ENCODE data around the gene SELENOH. TPM values are rescaled to one million over a fixed set of nuclear protein-coding genes. Genes with fewer than 3 reads are reported as not detected.

The SELENOH gene
- polyA plus RNA-seq, 1 donor (not counting 4 experiments of a cell fraction or from before 2014, with no cell fraction given): 88.2 TPM

DNA sequence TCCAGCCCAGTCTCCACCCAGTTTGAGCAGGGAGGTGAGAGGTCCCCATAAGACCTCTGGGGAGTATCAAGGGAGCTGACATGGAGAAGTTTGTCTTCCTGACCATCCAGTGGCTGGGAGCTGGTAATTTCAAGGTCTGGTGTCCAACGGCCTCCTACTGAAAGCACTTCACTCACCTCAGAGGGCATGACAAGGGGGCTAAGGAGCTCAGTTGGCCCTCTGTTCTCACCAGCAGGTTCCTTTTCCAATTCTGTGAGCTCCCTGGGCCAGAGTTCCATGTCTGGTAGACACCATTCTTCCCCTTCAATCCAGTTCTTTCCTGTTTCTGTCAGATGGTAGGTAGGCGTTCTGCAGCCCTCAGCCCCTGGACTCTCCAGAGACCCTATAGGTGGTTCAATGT lies 3.1 kb downstream of the SELENOH start:
- Histone ChIP-seq H3K9me3 (ENCODE audit: control insufficient read depth, low read depth, low read length) (no peaks in the 10 kb centered on the region), H3K9ac (ENCODE audit: control insufficient read depth, extremely low read depth, insufficient read depth, low read length) (no peak overlapping the region), H3K4me1 (ENCODE audit: control insufficient read depth, extremely low read depth, insufficient read depth, low read length) (peaks cover 8% of the 10 kb centered on the region), H3K36me3 (ENCODE audit: control insufficient read depth in 2 of 2, extremely low read depth in 1 of 2, insufficient read depth in 2 of 2, low read length in 2 of 2) (peaks cover 15 to 16% of the 10 kb centered on the region in 2 experiments), H3K4me3 (ENCODE audit: control insufficient read depth in 2 of 3, extremely low read depth in 1 of 3, insufficient read depth in 2 of 3, low read depth in 1 of 3, low read length in 3 of 3) (no peak overlapping the region), H3K79me2 (ENCODE audit: control insufficient read depth, insufficient read depth, low read length) (peaks cover 16% of the 10 kb centered on the region), H4K20me1 (ENCODE audit: control insufficient read depth, extremely low read depth, insufficient read depth, low read length) (no peaks in the 10 kb centered on the region), H3K4me2 (ENCODE audit: control insufficient read depth, extremely low read depth, insufficient read depth, low read depth, low read length) (no peak overlapping the region), H3K9me1 (ENCODE audit: control insufficient read depth, extremely low read depth, insufficient read depth, low read length) (no peaks in the 10 kb centered on the region), H3K27ac (ENCODE audit: control insufficient read depth, insufficient read depth, low read length) (no peak overlapping the region), H2AFZ (ENCODE audit: control insufficient read depth, low read length) (no peak overlapping the region), H3K27me3 (ENCODE audit: control insufficient read depth, extremely low read depth, insufficient read depth, low read length) (no peaks in the 10 kb centered on the region)
- dilution Hi-C loops (cut with MboI; ENCODE audit: extremely low pct_ligation_motif_present, low sequenced_read_pairs): no loop called here
- TF ChIP-seq EZH2 (IDR thresholded peaks at IDR 0.05; ENCODE audit: low read length): no peak
- TF ChIP-seq, protein P1, sequence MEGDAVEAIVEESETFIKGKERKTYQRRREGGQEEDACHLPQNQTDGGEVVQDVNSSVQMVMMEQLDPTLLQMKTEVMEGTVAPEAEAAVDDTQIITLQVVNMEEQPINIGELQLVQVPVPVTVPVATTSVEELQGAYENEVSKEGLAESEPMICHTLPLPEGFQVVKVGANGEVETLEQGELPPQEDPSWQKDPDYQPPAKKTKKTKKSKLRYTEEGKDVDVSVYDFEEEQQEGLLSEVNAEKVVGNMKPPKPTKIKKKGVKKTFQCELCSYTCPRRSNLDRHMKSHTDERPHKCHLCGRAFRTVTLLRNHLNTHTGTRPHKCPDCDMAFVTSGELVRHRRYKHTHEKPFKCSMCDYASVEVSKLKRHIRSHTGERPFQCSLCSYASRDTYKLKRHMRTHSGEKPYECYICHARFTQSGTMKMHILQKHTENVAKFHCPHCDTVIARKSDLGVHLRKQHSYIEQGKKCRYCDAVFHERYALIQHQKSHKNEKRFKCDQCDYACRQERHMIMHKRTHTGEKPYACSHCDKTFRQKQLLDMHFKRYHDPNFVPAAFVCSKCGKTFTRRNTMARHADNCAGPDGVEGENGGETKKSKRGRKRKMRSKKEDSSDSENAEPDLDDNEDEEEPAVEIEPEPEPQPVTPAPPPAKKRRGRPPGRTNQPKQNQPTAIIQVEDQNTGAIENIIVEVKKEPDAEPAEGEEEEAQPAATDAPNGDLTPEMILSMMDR (optimal IDR thresholded peaks at IDR 0.05 in 1 of 3, IDR thresholded peaks at IDR 0.05 in 1 of 3, conservative IDR thresholded peaks at IDR 0.05 in 1 of 3; ENCODE audit: extremely low read depth in 1 of 3, insufficient read depth in 2 of 3, low read length in 3 of 3): no peak
- no peak for DNase-seq (ENCODE audit: low read depth, low spot score)
- FAIRE-seq: no peak

DNA sequence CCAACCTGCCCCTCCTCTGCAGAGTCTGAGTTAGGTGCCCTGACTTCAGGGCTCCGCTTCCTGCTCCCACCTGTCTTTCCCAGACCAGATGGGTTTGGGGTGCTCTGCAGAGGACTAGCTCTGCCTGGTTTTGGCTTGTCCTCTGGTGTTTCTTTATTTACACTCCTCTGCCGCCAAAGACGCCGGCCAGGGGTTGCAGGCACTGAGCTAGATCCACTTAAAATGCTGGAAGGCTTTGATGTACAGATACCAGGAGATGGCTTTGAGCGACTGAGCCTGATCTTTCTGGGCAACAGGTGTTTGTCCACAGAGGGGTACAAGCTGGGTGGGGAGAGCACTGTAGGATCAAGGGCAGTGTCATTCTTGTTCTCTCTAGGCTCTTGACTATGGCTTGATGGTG lies 3.9 kb downstream of the SELENOH start:
- Histone ChIP-seq H3K9me1 (ENCODE audit: control insufficient read depth, extremely low read depth, insufficient read depth, low read length) (no peaks in the 10 kb centered on the region), H3K79me2 (ENCODE audit: control insufficient read depth, insufficient read depth, low read length) (peaks cover 16% of the 10 kb centered on the region), H3K4me3 (ENCODE audit: control insufficient read depth in 2 of 3, extremely low read depth in 1 of 3, insufficient read depth in 2 of 3, low read depth in 1 of 3, low read length in 3 of 3) (no peak overlapping the region), H3K9ac (ENCODE audit: control insufficient read depth, extremely low read depth, insufficient read depth, low read length) (no peak overlapping the region), H3K9me3 (ENCODE audit: control insufficient read depth, low read depth, low read length) (no peaks in the 10 kb centered on the region), H3K4me2 (ENCODE audit: control insufficient read depth, extremely low read depth, insufficient read depth, low read depth, low read length) (no peak overlapping the region), H2AFZ (ENCODE audit: control insufficient read depth, low read length) (no peak overlapping the region), H3K4me1 (ENCODE audit: control insufficient read depth, extremely low read depth, insufficient read depth, low read length) (peaks cover 8% of the 10 kb centered on the region), H3K36me3 (ENCODE audit: control insufficient read depth in 2 of 2, extremely low read depth in 1 of 2, insufficient read depth in 2 of 2, low read length in 2 of 2) (peaks cover 15 to 16% of the 10 kb centered on the region in 2 experiments), H4K20me1 (ENCODE audit: control insufficient read depth, extremely low read depth, insufficient read depth, low read length) (no peaks in the 10 kb centered on the region), H3K27ac (ENCODE audit: control insufficient read depth, insufficient read depth, low read length) (no peak overlapping the region), H3K27me3 (ENCODE audit: control insufficient read depth, extremely low read depth, insufficient read depth, low read length) (no peaks in the 10 kb centered on the region)
- DNase-seq (ENCODE audit: low read depth, low spot score): no peak
- TF ChIP-seq, protein P1 (optimal IDR thresholded peaks at IDR 0.05 in 1 of 3, IDR thresholded peaks at IDR 0.05 in 1 of 3, conservative IDR thresholded peaks at IDR 0.05 in 1 of 3; ENCODE audit: extremely low read depth in 1 of 3, insufficient read depth in 2 of 3, low read length in 3 of 3): no peak
- TF ChIP-seq EZH2 (IDR thresholded peaks at IDR 0.05; ENCODE audit: low read length): no peak
- dilution Hi-C loops (cut with MboI; ENCODE audit: extremely low pct_ligation_motif_present, low sequenced_read_pairs): no loop called here
- no peak for FAIRE-seq

Data from keratinocyte (primary cell).